Ectodermal cell (in vitro differentiated cells): ENCODE data around the gene ALB. TPM values are rescaled to one million over a fixed set of nuclear protein-coding genes. Genes with fewer than 3 reads are reported as not detected.
"Not testable (repeated sequence)": the region's sequence is repeated elsewhere in the genome, so short reads cannot be mapped to it uniquely, and the experiment has no call there.

Source experiments
- H3K27ac ChIP-seq: 2 replicates; pipeline ENCODE4 v1.7.0; 2013; ENCODE audit warnings: mild to moderate bottlenecking, low read depth, low read length; ENCODE audit not compliant: insufficient read depth, poor library complexity, severe bottlenecking
- H3K27me3 ChIP-seq: 2 replicates; pipeline ENCODE4 v1.7.0; 2013; ENCODE audit warnings: mild to moderate bottlenecking, low read length; ENCODE audit not compliant: insufficient read depth, control insufficient read depth, poor library complexity, severe bottlenecking
- H3K36me3 ChIP-seq: one replicate; pipeline ENCODE4 v1.7.0; 2013; ENCODE audit warnings: low read length; ENCODE audit not compliant: control insufficient read depth, insufficient read depth
- H3K4me1 ChIP-seq: one replicate; pipeline ENCODE4 v1.7.0; 2013; ENCODE audit warnings: low read length; ENCODE audit not compliant: control insufficient read depth, insufficient read depth
- H3K4me3 ChIP-seq: 2 replicates; pipeline ENCODE4 v1.7.0; 2013; ENCODE audit warnings: low read depth, low read length, control low read depth; ENCODE audit not compliant: insufficient read depth
- H3K9me3 ChIP-seq: 2 replicates; pipeline ENCODE4 v1.7.0; 2013; ENCODE audit warnings: mild to moderate bottlenecking, low read length, moderate library complexity; ENCODE audit not compliant: control insufficient read depth
- WGBS, 2 experiments: methylation state at CpG; one replicate each; pipeline ENCODE4 v1.1.7; 2013; ENCODE audit warnings: missing lambda C conversion rate in 2 of 2; 5-methylcytosine and 5-hydroxymethylcytosine counted together
- polyA plus RNA-seq, 4 experiments: library from polyadenylated mRNA; stranded (reverse); fragments of 50-300 nt; gene quantifications; one replicate each; pipeline ENCODE4 v1.2.3, GENCODE V29; 2013

The ALB gene
- polyA plus RNA-seq (2013, experiment 1 of 4), result not detected
- polyA plus RNA-seq (2013, experiment 2 of 4), result not detected
- 0.59 TPM for polyA plus RNA-seq (2013, experiment 3 of 4)
- 0.32 TPM for polyA plus RNA-seq (2013, experiment 4 of 4)

GRCh38 chr4:73404042-73404441, at the start of gene ALB:
Gene ALB, plus strand, starts transcription at chr4:73404287. Its CDS starts 41 bp downstream, at chr4:73404328.
- no peak within 1 kb of the TSS for H3K27ac ChIP-seq
- WGBS, 2 experiments, result 95 to 96% methylated on average over 3 to 7 of the region's 7 CpGs

GRCh38 chr4:73357174-73357573, 46.9 kb upstream of the ALB start:
- WGBS, 2 experiments, result 96 to 100% methylated on average over 1 of the region's 1 CpG
- not testable (repeated sequence) for H3K27me3 ChIP-seq, H3K36me3 ChIP-seq, H3K9me3 ChIP-seq, H3K4me1 ChIP-seq, H3K4me3 ChIP-seq, H3K27ac ChIP-seq

More at GRCh38 chr4:73404042-73404441, at the start of gene ALB:
- no peaks in the 10 kb centered on the region for H3K9me3 ChIP-seq
- H3K4me3 ChIP-seq, result no peak within 1 kb of the TSS
- no peaks in the 10 kb centered on the region for H3K36me3 ChIP-seq
- no peaks in the 10 kb centered on the region for H3K27me3 ChIP-seq
- no peaks in the 10 kb centered on the region for H3K4me1 ChIP-seq

DNA sequence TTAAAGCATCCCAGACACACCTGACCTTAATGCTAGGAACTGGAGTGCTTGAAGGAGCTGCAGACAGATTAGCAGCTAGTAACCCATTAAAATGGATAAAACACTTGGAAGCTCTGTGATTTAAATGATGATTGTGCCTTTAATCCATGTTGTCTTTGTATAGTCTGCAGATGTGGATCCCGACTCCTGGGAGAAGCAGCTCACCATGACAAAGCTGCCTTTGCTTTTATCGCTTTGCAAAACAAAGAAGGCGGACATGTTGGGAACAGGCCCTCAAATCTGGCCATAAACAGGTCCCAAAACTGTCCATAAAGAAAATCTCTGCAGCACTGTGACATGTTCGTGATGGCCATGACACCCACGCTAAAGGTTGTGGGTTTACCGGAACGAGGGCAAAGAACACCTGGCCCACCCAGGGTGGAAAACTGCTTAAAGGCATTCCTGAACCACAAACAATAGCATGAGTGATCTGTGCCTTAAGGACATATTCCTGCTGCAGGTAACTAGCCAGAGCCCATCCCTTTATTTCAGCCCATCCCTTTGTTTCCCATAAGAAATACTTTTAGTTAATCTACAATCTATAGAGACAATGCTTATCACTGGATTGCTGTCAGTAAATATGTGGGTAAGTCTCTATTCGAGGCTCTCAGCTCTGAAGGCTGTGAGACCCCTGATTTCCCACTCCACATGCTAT, 34.4 kb upstream of the ALB start:
- H3K4me3 ChIP-seq, H3K36me3 ChIP-seq, H3K27ac ChIP-seq, H3K27me3 ChIP-seq, H3K4me1 ChIP-seq, H3K9me3 ChIP-seq: not testable (repeated sequence)
- WGBS, 2 experiments, result 87 to 92% methylated on average over 7 to 8 of the region's 8 CpGs

- Histone ChIP-seq H3K36me3 (no peaks in the 10 kb centered on the region), H3K4me3 (no peak overlapping the region), H3K9me3 (no peaks in the 10 kb centered on the region), H3K27me3 (no peaks in the 10 kb centered on the region), H3K4me1 (no peaks in the 10 kb centered on the region), H3K27ac (no peak overlapping the region)
- 80 to 85% methylated on average over 1 of the region's 1 CpG for WGBS, 2 experiments
Measured at GRCh38 chr4:73375328-73375741, 28.8 kb upstream of the ALB start.

GRCh38 chr4:73376251-73376650, 27.8 kb upstream of the ALB start:
- no peaks in the 10 kb centered on the region for H3K4me1 ChIP-seq
- H3K27me3 ChIP-seq, result no peaks in the 10 kb centered on the region
- H3K27ac ChIP-seq, result no peak overlapping the region
- no peaks in the 10 kb centered on the region for H3K9me3 ChIP-seq
- H3K4me3 ChIP-seq, result no peak overlapping the region
- no peaks in the 10 kb centered on the region for H3K36me3 ChIP-seq

DNA sequence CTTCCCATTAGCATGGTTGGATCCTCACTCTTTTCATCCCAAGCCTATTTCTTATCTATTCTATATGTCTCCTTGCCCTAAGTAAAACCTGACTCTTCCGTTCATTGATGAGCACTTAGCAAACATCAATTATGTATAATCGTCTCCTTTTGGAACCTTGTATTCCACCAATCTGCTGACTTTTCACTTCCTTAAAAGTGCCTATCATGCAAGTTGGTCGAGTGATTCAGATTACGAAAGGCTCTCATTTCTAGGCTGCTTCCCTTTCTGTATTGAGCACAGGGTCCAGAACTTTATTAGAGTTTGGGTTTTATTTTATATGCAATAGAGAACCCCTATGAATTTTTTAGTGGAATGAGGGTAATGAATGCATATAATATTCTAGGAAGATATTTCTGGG, 27.1 kb upstream of the ALB start:
- WGBS, 2 experiments, result 87 to 95% methylated on average over 4 of the region's 4 CpGs
- Histone ChIP-seq H3K27me3 (no peaks in the 10 kb centered on the region), H3K4me1 (no peaks in the 10 kb centered on the region), H3K4me3 (no peak overlapping the region), H3K36me3 (no peaks in the 10 kb centered on the region), H3K27ac (no peak overlapping the region), H3K9me3 (no peaks in the 10 kb centered on the region)

GRCh38 chr4:73378887-73379286, 25.2 kb upstream of the ALB start:
- 95 to 99% methylated on average over 5 of the region's 5 CpGs for WGBS, 2 experiments
- no peak overlapping the region for H3K27ac ChIP-seq
- no peaks in the 10 kb centered on the region for H3K36me3 ChIP-seq
- no peak overlapping the region for H3K4me3 ChIP-seq
- H3K9me3 ChIP-seq, result no peaks in the 10 kb centered on the region
- H3K4me1 ChIP-seq, result no peaks in the 10 kb centered on the region
- no peaks in the 10 kb centered on the region for H3K27me3 ChIP-seq

- Histone ChIP-seq H3K36me3 (no peaks in the 10 kb centered on the region), H3K27me3 (no peaks in the 10 kb centered on the region), H3K4me1 (no peaks in the 10 kb centered on the region), H3K4me3 (no peak overlapping the region), H3K27ac (no peak overlapping the region), H3K9me3 (no peaks in the 10 kb centered on the region)
Measured at GRCh38 chr4:73379946-73380345, 24.1 kb upstream of the ALB start.

- Histone ChIP-seq H3K9me3 (no peaks in the 10 kb centered on the region), H3K4me3 (no peak overlapping the region), H3K4me1 (no peaks in the 10 kb centered on the region), H3K27ac (no peak overlapping the region), H3K27me3 (no peaks in the 10 kb centered on the region), H3K36me3 (no peaks in the 10 kb centered on the region)
- WGBS, 2 experiments, result 81 to 96% methylated on average over 1 of the region's 1 CpG
Measured at GRCh38 chr4:73381214-73381613, 22.9 kb upstream of the ALB start.

GRCh38 chr4:73383452-73383851, 20.6 kb upstream of the ALB start:
- H3K4me1 ChIP-seq, result no peaks in the 10 kb centered on the region
- H3K4me3 ChIP-seq, result no peak overlapping the region
- WGBS, 2 experiments, result 92 to 93% methylated on average over 3 of the region's 3 CpGs
- H3K9me3 ChIP-seq, result no peaks in the 10 kb centered on the region
- H3K36me3 ChIP-seq, result no peaks in the 10 kb centered on the region
- H3K27me3 ChIP-seq, result no peaks in the 10 kb centered on the region
- no peak overlapping the region for H3K27ac ChIP-seq

DNA sequence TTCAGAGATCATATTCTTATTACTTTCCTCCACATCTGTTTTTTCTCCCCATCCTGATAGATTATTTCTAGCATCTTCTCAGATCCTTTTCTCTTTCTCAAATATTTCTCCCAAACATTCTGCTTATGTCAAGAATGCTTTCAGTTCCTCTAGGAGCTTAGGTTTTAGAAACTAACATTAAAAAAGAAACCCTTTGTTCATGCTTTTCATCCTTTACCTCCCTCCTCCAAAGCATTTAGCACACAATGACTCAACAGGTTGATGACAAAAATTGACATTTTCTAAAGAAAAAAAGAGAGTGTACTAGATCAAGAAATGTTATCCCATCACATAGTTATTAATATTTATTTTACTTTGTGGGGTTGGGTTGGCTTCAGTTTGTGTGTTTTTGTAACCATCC, 16.5 kb upstream of the ALB start:
- H3K36me3 ChIP-seq, result no peaks in the 10 kb centered on the region

More for the DNA sequence above, 16.5 kb upstream of the ALB start:
- Histone ChIP-seq H3K27me3 (no peaks in the 10 kb centered on the region), H3K4me3 (no peak overlapping the region), H3K9me3 (no peaks in the 10 kb centered on the region), H3K27ac (no peak overlapping the region), H3K4me1 (no peaks in the 10 kb centered on the region)
